Erythroblast (primary cell): ENCODE results near the gene FOXP1.

Experiments used
- GATA1 ChIP-seq: IDR thresholded peaks from 2 replicates; pipeline ENCODE4 v1.6.1; 2011; ENCODE audit warnings: low read depth, mild to moderate bottlenecking, control low read depth, low read length, moderate library complexity
- POLR2A ChIP-seq: IDR thresholded peaks from 2 replicates; pipeline ENCODE4 v1.6.1; 2011; ENCODE audit warnings: mild to moderate bottlenecking, low read length

GRCh38 chr3:71241981-71242560 lies 341.5 kb downstream of the FOXP1 start:
- no peak for TF ChIP-seq POLR2A
- no peak for TF ChIP-seq GATA1
